ENCODE data around the gene SHF. TPM values are rescaled to one million over a fixed set of nuclear protein-coding genes. Genes with fewer than 3 reads are reported as not detected.

The SHF gene
- total RNA-seq, 1 donor from 2014 or later = 5.0 TPM

DNA sequence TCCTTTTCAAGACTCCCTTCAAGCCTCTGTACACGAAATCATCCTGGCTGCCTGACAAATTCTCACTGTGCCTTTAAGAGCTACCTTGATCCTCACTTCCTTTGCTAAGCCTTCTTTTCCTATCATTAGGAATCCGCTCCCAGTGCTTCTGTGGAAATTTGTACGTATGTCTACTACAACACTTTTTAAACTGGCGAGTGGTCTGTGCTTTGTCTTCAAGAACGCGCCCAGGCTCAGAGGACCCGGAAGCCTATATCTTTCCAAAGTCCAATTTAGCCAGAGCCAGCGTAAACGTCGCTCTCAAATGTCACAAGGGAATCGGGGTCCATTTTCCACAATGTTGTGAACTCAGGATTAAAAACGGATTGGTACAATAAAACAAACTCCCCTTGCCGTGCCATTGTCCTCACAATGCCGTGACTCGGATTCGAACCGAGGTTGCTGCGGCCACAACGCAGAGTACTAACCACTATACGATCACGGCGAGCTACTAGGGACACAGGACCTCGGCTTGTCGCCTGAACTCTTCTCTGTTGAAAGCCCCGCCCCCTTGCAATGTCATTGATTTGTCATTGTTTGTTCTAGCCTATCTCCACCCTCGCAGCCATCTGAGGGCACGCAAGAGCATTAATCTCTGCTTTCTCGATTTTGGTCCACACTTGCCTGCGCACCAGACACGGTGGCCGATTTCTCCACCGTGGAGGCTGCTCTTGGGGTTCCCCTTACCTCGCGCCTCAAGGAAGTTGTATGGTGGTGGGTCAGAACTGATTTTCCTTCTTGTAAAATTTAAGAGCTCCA, 12.4 kb upstream of the SHF start:
- ATAC-seq (peak; percentile 80), DNase-seq (peak; percentile 92)
- intact Hi-C loops (cut with micrococcal nuclease) = loop anchor here (1.0 to 5.0 kb wide), 2 partner anchors 79 to 202 kb away; a partner anchor contains a TSS

DNA sequence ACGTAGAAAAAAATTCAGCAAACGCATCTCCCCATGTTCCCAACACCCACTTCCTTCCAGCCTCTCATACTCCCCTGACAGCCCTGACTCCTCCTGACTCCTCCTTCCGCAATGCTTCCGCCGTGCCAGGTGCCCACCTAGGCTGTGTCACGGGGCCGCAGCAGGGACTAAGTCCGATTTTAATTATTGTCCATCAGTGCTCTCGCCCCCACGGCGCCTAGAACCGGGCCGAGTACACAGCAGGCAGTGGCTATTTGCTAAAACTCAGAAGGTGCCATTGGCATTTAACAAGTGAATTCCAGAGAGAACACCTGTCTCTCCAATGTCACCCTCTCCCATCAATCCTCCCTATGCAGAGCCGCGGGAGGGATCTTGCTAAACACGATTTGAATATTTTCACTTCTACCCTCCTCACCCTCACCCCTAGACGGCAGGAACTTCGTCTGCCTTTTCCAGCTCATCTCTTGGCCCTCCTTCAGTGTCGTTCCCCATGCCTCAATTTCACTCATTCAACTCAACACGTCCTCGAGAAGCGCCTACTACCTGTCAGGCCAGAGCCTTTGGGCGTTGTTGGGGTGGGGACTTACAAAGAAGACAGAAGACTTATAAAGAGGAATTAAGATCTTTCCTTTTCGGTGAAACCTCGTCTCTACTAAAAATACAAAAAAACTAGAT, 11.5 kb upstream of the SHF start:
- no peak for DNase-seq
- ATAC-seq = no peak

DNA sequence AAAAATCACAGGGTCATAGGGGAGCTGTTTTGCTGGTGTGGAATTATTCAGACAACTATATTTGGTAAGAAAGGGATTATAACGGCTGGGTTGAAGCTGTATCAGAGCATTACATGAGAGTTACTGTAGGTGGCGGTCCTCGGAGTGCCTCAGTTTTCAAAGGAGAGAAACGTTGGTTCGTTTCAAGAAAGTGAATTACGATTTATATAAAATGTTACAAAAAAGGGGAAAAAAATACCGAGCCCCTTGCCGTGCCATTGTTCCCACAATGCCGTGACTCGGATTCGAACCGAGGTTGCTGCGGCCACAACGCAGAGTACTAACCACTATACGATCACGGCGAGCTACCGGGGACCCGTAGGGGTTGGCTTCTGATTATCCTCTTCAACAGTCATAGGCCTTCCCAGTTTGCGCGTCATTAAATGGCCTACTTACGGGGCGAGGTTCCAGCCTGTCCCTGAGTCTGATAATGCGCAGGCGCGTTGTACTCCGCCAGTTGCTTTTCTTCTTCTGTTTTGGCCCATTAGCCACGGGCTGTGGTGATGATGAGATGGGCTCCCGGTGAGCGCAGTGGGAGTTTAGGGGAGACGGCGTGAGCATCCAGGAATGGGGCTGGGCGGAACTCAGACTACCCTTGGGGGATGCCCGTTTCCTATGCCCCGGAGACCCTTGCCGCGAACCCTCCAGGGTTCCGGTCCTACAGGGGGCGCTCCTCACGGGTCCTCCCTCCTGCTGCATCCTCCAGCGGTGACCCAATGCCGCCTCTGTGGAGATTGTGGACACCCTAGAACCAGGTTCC, 10.8 kb upstream of the SHF start:
- intact Hi-C loops (cut with micrococcal nuclease) = no loop called here
- ATAC-seq (peak; percentile 78), DNase-seq (peak; percentile 93)

More for the DNA sequence above, 11.5 kb upstream of the SHF start:
- intact Hi-C loops (cut with micrococcal nuclease) = no loop called here

DNA sequence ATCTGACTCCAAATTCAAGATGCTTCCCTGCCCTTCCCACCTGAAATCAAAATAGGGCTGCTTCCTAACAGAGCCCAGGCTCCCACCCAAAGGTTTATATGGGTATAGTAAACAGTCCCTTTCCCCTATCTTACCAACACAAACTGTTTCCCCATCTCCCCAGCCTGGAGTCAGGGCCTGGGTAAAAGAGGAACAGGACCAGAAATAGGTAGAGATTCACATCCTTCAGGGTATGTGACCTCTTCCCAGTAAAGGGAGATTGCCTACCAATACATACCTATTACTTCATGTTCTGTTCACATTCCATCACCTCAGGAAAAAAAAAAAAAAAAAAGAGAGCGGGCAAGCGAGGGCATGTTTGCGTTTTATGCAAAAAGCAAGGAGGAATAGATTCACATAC, 9.7 kb upstream of the SHF start:
- intact Hi-C loops (cut with micrococcal nuclease) = no loop called here
- no peak for DNase-seq

DNA sequence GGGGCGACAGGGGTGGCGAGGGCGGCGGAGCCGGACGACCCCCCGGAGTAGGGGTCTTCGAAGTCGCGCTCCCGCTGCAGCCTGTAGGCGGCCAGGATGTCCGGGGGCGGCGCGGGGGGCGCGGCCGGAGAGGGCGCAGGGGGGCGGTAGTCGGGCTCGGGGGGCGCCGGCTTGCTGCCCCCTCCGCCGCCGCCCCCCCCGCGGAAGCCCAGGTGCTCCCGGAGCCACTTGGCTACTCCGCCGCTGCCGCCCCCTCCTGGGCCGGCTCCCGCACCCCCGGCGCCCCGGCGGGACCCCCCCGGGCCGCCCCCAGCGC, 230 bp downstream of the SHF start:
- DNase-seq (no peak), ATAC-seq (no peak)
- intact Hi-C loops (cut with micrococcal nuclease) = no loop called here

More for the DNA sequence above, 9.7 kb upstream of the SHF start:
- ATAC-seq = no peak

DNA sequence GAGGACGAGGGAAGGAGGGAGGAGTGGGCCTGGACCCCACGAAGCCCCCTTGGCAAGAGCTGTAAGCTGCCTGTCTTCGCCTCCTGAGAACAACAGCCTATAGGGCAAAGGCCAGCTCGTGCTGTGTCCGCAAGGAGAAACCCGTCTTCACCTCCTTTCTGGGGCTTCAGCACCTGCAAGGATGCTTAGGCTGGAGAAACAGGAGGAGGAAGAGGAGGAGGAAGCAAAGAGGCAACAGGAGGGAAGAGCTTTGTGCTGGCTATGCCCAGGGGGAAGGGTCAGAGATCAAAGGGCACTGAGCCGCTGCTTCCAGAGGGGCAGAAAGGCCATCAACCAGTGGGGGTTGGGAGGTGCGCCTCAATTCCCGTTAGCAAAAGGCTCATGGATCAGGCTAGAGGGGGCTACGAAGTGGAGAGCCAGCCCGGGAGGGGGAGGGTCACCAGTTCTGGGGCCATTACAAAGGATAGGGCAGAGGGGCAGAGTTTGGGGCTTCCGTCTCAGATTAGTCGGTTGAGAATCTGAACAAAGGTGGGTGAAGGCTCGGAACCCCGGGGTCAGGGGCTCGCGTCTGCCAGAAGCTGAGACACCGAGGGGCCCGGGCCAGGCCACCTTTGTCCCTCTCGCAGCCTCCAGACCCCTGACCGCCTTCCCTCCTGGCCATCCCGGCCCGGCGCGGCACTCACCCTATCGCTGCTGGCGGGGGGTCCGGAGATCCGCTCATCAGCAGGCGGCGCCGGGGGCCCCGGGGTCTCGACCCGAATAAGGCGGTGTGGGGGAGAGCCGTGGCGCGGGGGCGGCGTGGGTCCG, 792 bp downstream of the SHF start:
- intact Hi-C loops (cut with micrococcal nuclease) = no loop called here
- ATAC-seq (peak; percentile 8), DNase-seq (no peak)

DNA sequence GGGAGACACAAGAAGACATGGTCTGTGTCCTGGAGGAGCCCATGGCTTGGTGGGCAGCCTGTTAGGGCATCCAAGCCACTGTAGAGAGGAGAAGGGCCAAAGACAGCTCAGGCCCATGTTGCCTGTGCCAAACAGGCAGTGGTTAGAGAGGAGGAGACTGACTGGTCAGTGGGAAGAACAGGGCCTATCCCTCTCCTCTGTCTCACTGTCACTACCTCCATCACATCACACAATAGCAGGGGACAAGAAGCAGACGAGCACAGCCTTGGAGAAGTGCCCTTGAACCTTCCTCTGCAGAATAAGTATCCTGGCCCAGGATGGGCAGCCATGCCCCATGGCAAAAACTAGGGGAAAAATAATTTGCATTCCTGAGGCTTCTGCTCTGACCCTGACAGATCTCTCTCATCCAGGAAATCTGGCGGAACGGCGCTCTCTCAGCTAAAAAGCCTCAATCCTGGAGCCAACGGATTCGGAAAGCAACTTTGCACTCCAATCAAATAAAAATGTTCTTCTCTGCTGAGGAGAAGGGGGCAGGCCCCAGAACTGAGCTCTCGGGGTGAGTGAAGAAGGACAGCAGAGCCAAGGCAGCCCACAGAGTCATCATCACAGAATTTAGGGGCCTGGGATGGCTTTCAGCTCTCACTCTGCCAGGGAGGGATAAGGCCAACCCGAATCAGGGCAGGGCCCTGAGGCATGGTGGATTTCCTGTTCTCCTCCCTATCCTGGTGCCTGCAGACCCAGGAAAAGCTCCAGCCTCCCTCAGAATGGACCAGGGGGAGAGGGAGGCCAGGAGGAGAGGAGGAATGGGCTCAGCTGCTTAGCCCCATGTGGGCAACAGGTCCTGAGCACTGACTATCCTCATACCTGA, 1.6 kb downstream of the SHF start:
- intact Hi-C loops (cut with micrococcal nuclease) = no loop called here
- ATAC-seq = peak; percentile 49

DNA sequence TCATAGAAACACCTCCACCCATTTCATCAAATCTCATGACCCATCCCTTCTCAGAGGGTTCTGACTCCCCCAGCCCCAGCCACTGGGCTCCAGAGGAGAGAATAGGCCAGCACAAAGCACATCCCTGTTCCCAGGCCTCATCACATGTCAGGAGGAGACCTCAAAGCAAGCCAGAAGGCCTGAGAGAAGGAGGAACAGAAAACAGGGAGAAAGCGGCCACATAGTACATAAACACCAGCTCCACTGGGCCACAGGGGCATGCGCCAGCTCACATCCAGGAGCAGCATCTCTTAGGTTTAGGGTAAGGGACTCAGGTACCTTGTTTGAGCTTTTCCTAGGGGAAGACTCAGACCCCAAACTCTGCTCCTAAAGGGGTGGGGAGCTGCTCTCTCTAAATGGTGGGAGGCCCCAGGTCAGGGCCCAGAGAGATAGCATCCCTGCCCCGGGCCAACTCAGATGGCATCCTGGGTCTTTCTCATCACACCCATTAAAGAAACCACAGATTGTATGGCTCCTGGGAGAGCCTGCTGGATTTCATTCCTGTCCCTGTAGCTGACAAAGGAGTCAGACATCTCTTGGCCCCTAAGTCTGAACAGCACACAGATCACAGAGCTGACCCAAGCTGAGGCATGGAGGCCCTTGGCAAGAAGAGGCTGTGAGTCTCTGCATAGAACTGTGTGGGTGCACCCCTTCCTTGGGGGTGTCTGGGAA, 2.5 kb downstream of the SHF start:
- DNase-seq = no peak
- no peak for ATAC-seq
- intact Hi-C loops (cut with micrococcal nuclease) = no loop called here

More for the DNA sequence above, 1.6 kb downstream of the SHF start:
- DNase-seq = no peak

DNA sequence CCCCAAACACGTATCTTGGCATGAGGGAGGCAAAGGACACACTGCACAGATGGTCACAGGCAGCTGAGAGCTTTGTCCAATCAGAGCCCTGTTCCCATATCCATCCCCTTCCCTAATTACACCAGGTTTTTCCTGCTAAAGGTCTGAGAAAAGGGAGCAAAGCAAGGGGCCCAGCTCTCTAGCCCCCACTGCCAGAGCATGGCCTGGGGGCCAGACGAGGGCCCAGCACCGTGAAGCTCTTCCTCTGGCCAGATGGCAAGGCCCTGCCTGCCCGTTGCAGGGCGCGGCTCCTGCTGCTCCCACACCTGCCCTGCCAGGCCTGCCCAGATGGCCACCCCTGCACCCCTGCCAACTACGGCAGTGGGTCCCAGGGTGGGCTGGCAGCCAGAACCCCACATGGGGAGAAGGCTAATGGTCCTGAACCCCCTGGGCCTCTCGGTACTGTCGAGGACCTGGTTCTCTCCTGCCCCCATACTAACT, 3.2 kb downstream of the SHF start:
- ATAC-seq (no peak), DNase-seq (no peak)
- intact Hi-C loops (cut with micrococcal nuclease) = no loop called here

DNA sequence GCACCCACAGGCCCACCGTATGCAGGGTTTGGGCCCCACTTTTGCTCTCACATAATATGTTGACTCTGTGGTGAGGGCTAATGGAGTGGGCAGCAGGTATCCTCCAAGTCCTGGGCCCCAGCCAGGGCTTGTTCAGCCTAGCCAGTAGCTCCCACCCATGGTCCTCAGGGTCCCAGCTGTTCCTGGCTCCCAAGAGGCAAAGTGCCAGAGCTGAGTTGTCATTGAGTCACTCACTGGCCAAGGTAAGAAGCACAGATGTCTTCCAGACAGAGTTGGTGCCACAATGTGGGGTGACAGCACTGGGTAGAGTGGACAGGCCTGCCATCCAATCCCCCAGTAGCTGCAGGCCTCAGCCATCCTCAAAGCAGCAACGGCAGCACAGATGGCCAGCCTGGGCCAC, 4.3 kb downstream of the SHF start:
- ATAC-seq = no peak
- intact Hi-C loops (cut with micrococcal nuclease) = no loop called here
- DNase-seq = no peak

DNA sequence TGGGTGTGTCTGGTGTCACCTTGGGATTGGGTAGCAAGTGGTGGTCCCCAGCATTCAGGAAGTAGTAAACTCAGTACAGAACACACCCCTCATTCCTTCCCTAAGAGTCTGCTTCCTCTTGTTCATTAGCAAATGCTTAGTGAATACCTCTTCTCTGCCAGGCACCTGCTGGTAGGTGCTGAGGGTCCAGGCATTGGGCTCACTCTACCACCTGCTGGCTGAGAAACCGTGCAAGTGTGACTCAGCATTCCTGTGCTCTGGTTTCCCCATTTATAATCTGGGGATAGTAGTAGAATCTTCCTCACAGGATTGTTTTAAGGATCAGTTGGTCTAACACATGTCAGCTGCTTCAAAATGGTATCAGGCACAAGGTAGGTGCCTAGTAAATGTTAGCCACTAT, 4.8 kb downstream of the SHF start:
- DNase-seq = no peak
- intact Hi-C loops (cut with micrococcal nuclease) = no loop called here
- ATAC-seq = no peak

DNA sequence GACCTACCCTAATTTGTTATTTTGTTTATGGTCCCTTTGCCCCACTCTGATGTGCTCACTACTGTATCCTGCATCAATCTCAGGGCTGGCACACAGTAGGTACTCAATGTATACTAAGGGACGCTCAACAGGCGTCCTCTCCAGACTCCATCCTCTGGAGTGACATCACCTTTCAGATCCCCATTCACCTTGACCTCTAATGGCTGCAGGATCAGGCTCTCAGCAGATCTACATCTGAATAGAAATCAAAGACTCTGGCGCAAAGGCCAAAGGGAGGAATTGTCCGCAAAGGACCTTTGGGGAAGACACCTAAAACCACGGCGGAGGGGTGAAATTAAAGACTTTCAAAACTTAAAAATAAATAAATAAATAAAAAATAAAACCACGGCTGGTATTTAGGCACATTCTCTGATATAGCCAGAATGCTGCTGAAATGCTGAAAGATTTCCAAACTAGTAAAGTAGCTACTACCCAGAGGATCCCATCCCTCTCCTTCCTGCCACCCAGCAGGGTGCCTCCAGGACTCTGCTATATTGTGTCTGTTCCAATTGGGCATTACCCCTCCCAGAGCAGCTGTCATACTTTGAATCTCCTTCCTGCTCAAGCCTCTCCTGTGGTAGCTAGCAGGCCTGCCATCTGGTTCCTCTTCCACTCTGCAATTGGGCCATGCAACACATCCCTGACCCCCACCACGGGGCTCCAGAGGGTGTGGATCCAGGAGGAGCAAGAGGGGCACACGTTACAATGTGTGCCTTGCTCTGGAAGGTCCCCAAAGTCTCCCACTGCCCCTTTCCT, 6.1 kb downstream of the SHF start:
- intact Hi-C loops (cut with micrococcal nuclease) = no loop called here
- ATAC-seq = no peak
- no peak for DNase-seq

DNA sequence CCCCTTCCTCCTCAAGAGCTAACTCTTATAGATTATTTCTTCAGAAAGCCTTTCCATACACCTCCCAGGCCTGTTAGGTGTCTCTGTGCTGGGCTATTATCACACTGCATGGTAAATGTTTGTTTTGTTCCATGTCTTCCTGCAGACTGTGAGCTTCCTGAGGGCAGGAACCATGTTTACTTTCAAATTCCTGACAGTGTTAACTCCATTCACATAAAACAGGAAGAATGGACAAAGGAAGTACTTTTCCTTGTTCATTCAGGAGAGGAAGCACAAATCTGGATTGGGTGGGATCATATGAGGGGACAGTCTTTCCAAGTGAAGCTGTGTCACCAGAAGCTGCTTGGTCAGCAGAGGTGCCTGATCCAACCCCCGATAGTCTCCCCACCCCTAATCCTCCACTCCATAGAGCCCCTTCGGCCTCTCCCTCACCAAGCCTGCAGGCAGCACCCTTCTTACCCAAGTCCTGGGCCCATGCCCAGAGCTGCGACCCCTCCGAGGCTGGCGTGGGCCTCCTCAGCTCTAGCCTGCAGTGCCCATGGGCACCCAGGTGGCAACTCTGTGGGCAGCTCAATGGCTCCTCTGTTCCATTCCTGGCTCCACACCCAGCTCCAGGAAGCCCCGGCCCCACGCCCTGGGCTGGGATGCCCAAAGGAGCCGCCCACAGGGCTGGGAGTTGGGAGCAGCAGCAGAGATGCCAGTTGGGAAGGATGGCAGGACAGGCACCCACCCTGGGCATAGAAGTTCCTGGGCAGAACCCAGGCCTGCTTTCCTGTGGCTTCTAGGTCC, 6.9 kb downstream of the SHF start:
- no peak for ATAC-seq
- no peak for DNase-seq
- intact Hi-C loops (cut with micrococcal nuclease) = no loop called here

DNA sequence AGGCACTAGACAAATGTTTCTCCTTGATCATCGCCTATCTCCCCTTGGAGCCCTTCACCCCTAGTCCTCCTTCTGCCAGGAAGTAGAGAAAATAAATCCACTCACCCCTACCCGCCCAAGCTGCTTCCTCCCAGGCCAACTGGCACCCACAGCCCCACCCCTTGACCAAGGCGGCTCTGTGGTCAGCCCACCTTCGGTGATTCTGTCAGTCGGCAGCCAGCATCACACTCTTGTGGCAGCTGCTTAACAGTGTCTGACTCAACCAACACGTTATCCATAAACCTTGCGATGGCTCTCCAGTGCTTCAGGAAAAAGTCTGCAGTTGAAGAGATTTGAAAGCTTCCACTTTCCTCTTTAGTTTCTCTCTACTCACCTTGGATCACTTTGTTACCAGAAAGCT, 7.6 kb downstream of the SHF start:
- ATAC-seq = no peak
- intact Hi-C loops (cut with micrococcal nuclease) = no loop called here
- no peak for DNase-seq

DNA sequence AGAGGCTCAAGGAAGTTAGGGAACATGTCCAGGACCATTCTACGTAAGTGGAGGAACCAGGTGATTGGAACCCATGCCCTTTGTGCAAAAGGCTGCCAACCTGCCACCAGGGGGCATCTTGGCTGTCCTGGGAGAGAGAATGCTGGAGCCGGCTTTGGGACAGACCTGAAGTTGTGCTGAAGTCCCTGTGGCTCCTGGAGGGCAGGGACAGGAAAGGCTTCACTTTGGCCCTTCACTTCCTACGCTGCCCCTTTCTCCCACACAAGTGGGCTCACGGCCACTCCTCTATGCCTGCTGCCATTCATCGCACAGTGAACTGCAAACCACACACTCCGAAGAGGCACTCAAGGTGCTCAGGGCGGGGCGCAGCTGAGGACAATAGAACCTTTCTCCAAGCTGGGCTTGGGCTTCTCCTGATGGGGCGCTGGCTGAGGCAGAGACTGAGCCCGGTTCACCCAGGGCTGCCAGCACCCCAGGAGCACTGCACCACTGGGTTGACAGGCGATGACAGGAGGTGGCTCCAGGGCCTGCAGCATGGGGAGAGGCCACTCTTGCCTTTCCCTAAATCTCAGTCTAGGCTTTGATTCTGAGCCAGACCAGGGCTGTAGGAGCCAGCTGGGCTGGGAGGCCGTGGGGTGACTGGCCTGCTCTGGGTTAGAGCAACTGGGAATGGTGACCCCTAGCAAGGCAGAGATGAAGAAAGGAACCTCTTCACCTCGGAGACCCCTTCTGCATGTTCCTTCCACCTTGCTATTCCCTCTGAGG, 8.4 kb downstream of the SHF start:
- intact Hi-C loops (cut with micrococcal nuclease) = no loop called here
- ATAC-seq = peak; percentile 36

More for the DNA sequence above, 8.4 kb downstream of the SHF start:
- peak; percentile 55 for DNase-seq

Data from left ventricle myocardium superior (tissue), 1 donor.